HG02678 (cell line): ENCODE measurements around the gene FERMT3.
A peak's percentile ranks its signal among the peaks of the same experiment; 100 is the strongest.
"Not testable (repeated sequence)": the region's sequence is repeated elsewhere in the genome, so short reads cannot be mapped to it uniquely, and the experiment has no call there.

Source experiments
- ATAC-seq: cut with Tn5 transposase; IDR thresholded peaks from one replicate; pipeline ENCODE4 v1.9.1; 2021; ENCODE audit warnings: mild to moderate bottlenecking, moderate library complexity; ENCODE audit not compliant: unreplicated experiment

The FERMT3 gene

GRCh38 chr11:64206457-64207255, at the start of gene FERMT3:
Gene FERMT3 (plus strand): TSS chr11:64206721. CDS start chr11:64207365, 644 bp downstream.
- ATAC-seq = peak; percentile 44

GRCh38 chr11:64157631-64158394, 48.7 kb upstream of the FERMT3 start:
- ATAC-seq = no peak

GRCh38 chr11:64161037-64161436, 45.5 kb upstream of the FERMT3 start:
- ATAC-seq = no peak

- not testable (repeated sequence) for ATAC-seq
Measured at GRCh38 chr11:64162769-64163168, 43.8 kb upstream of the FERMT3 start.

GRCh38 chr11:64163951-64164350, 42.6 kb upstream of the FERMT3 start:
- ATAC-seq = no peak

- no peak for ATAC-seq
Measured at GRCh38 chr11:64164392-64165312, 41.9 kb upstream of the FERMT3 start.

GRCh38 chr11:64165481-64165841, 41.1 kb upstream of the FERMT3 start:
- ATAC-seq = no peak

GRCh38 chr11:64165842-64166635, 40.5 kb upstream of the FERMT3 start, which contains the start of gene MACROD1:
Gene MACROD1 (minus strand): TSS chr11:64166113. CDS start chr11:64165994, 119 bp downstream.
- ATAC-seq = peak; percentile 83

GRCh38 chr11:64170419-64170818, 36.1 kb upstream of the FERMT3 start:
- ATAC-seq = no peak

GRCh38 chr11:64173616-64174355, 32.7 kb upstream of the FERMT3 start:
- ATAC-seq = no peak

GRCh38 chr11:64176751-64177150, 29.8 kb upstream of the FERMT3 start:
- ATAC-seq = no peak

GRCh38 chr11:64178203-64178602, 28.3 kb upstream of the FERMT3 start:
- no peak for ATAC-seq

GRCh38 chr11:64178951-64179639, 27.4 kb upstream of the FERMT3 start:
- no peak for ATAC-seq

- ATAC-seq = no peak
Measured at GRCh38 chr11:64180891-64181290, 25.6 kb upstream of the FERMT3 start.

- no peak for ATAC-seq
Measured at GRCh38 chr11:64181506-64182411, 24.8 kb upstream of the FERMT3 start.

- ATAC-seq = no peak
Measured at GRCh38 chr11:64183890-64184289, 22.6 kb upstream of the FERMT3 start.

- peak; percentile 10 for ATAC-seq
Measured at GRCh38 chr11:64185175-64185692, 21.3 kb upstream of the FERMT3 start.
